MCF 10A (cell line): Measurements from ENCODE around the gene CNTNAP2. TPM values are rescaled to one million over a fixed set of nuclear protein-coding genes. Genes with fewer than 3 reads are reported as not detected.

Source experiments
- BruUV-seq: library from RNA; stranded (reverse); fragments of 400-500 nt; replicated peaks from 2 replicates; lab custom pipeline; 2021; lab: Mats Ljungman, UMichigan
- CTCF ChIA-PET: fragments of 300-600 bp; sonication (Branson Sonifier 250); formaldehyde crosslinking; extraction: SDS; loops from one replicate; lab custom pipeline; 2021; ENCODE audit warnings: antibody characterized with exemption, inconsistent platforms; lab: Yijun Ruan, JAX
- POLR2A ChIA-PET: fragments of 300-600, 350-650 bp; sonication (Branson Sonifier 250); formaldehyde crosslinking; extraction: SDS; loops from one replicate; lab custom pipeline; 2020; ENCODE audit warnings: antibody characterized with exemption, inconsistent platforms; lab: Yijun Ruan, JAX
- DNase-seq: peaks from one replicate; pipeline ENCODE4 v3.0.0-alpha.2; 2018; ENCODE audit not compliant: unreplicated experiment
- H3K27ac Mint-ChIP-seq: one replicate; pipeline ENCODE4 v1.8.0; 2022; ENCODE audit warnings: mild to moderate bottlenecking, low read depth, mixed read lengths; ENCODE audit not compliant: unreplicated experiment
- H3K27me3 Mint-ChIP-seq: one replicate; pipeline ENCODE4 v1.8.0; 2022; ENCODE audit warnings: mixed read lengths; ENCODE audit not compliant: insufficient read depth, unreplicated experiment
- H3K36me3 Mint-ChIP-seq: one replicate; pipeline ENCODE4 v1.8.0; 2022; ENCODE audit warnings: mild to moderate bottlenecking, moderate library complexity, mixed read lengths; ENCODE audit not compliant: insufficient read depth, unreplicated experiment
- H3K4me1 Mint-ChIP-seq: one replicate; pipeline ENCODE4 v1.8.0; 2022; ENCODE audit warnings: mixed read lengths; ENCODE audit not compliant: insufficient read depth, unreplicated experiment
- H3K4me3 Mint-ChIP-seq: one replicate; pipeline ENCODE4 v1.8.0; 2022; ENCODE audit warnings: mild to moderate bottlenecking, moderate library complexity, mixed read lengths; ENCODE audit not compliant: unreplicated experiment
- H3K9me3 Mint-ChIP-seq: one replicate; pipeline ENCODE4 v1.8.0; 2022; ENCODE audit warnings: mixed read lengths; ENCODE audit not compliant: unreplicated experiment
- intact Hi-C: fragments of 100-400 bp; cut with micrococcal nuclease; formaldehyde crosslinking; loops from 2 replicates; pipeline ENCODE4 v1.14.1; 2022
- total RNA-seq: library from RNA; stranded (reverse); gene quantifications from 2 replicates; pipeline ENCODE4 v1.2.3, GENCODE V29; 2022
- TF ChIP-seq, protein P1 (sequence below): fragments of 200-600 bp; IDR thresholded peaks from one replicate; pipeline ENCODE4 v1.8.0; 2022; ENCODE audit warnings: antibody characterized with exemption, mild to moderate bottlenecking; ENCODE audit not compliant: unreplicated experiment

Gene CNTNAP2
- total RNA-seq, 1 experiment from 2014 or later = 1.1 TPM

DNA sequence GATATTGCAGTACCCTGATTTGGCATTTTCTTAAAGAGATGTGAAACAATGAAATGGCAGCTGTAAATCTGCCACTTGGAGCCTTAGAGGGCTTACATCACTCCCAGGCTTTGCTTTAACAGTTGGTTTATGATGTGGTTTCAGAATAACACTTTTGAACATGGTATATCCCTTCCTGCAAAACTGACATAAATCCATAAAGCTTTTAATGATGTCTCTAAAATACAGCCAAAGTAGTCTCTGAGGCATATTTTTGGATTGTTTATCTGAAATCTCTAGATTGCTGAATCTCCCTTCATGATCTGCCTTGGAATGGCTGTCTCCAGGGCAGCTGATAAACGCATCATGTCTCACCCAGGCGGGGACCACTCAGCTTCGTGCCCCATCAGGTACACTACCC is 2096.1 kb downstream of the CNTNAP2 start:
- no peak overlapping the region for H3K4me3 Mint-ChIP-seq
- no peaks in the 10 kb centered on the region for H3K4me1 Mint-ChIP-seq
- peaks cover 85% of the 10 kb centered on the region for H3K27me3 Mint-ChIP-seq
- BruUV-seq = no TSS peak
- DNase-seq = no peak
- CTCF ChIA-PET = interaction anchor here (0.5 to 1.4 kb wide), 2 partner anchors 30 to 66 kb away, joined by 3 to 4 read pairs; no protein-coding TSS in a partner anchor
- H3K27ac Mint-ChIP-seq = no peak overlapping the region
- H3K36me3 Mint-ChIP-seq = no peaks in the 10 kb centered on the region
- POLR2A ChIA-PET = no interaction called here
- intact Hi-C loops = no loop called here
- H3K9me3 Mint-ChIP-seq = no peaks in the 10 kb centered on the region
- TF ChIP-seq, protein P1, sequence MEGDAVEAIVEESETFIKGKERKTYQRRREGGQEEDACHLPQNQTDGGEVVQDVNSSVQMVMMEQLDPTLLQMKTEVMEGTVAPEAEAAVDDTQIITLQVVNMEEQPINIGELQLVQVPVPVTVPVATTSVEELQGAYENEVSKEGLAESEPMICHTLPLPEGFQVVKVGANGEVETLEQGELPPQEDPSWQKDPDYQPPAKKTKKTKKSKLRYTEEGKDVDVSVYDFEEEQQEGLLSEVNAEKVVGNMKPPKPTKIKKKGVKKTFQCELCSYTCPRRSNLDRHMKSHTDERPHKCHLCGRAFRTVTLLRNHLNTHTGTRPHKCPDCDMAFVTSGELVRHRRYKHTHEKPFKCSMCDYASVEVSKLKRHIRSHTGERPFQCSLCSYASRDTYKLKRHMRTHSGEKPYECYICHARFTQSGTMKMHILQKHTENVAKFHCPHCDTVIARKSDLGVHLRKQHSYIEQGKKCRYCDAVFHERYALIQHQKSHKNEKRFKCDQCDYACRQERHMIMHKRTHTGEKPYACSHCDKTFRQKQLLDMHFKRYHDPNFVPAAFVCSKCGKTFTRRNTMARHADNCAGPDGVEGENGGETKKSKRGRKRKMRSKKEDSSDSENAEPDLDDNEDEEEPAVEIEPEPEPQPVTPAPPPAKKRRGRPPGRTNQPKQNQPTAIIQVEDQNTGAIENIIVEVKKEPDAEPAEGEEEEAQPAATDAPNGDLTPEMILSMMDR = no peak

DNA sequence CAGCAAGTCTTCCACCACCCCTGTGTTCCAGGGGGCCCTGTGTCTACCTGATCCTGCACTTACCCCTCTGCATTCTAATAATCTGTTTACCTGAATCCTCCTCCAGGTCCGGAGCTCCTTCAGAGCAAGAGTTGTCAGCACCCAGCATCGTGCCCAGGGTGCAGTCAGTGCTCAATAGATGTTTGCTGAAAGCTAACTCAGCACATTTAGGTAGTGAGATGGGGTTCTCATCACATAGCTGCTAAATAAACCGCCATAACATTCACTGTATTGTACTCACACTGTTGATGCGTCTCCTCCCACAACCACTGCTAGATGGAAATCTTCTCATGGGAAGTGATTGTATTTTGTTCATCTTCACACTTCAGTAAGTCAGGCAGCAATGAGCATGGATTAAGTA is 2097.5 kb downstream of the CNTNAP2 start:
- H3K4me1 Mint-ChIP-seq = no peaks in the 10 kb centered on the region
- no peaks in the 10 kb centered on the region for H3K9me3 Mint-ChIP-seq
- BruUV-seq = no TSS peak
- peaks cover 72% of the 10 kb centered on the region for H3K27me3 Mint-ChIP-seq
- CTCF ChIA-PET = no interaction called here
- no peak overlapping the region for H3K4me3 Mint-ChIP-seq
- H3K36me3 Mint-ChIP-seq = no peaks in the 10 kb centered on the region
- TF ChIP-seq, protein P1 = no peak
- no peak overlapping the region for H3K27ac Mint-ChIP-seq
- intact Hi-C loops = no loop called here
- POLR2A ChIA-PET = no interaction called here
- no peak for DNase-seq

DNA sequence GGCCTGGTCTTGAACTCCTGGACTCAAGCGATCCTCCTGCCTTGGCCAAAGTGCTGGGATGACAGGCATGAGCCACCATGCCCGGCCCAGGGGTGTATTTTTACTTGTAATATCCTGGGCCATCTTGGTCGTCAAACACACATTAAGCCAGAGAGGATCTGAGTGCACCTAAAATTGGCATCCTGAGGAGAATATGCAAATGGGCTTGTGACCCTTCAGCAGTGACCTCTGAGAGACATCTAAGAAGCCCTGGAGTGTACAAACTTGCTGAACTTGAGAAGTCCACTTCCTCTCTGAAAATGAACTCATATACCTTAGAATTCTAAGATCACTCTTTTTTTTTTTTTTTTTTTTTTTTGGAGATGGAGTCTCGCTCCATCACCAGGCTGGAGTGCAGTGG is 2102.0 kb downstream of the CNTNAP2 start:
- H3K4me1 Mint-ChIP-seq = no peaks in the 10 kb centered on the region
- ChIA-PET POLR2A (no interaction called here), CTCF (interaction anchor here (0.6 kb wide), 1 partner anchor 233 kb away, joined by 4 read pairs; no protein-coding TSS in a partner anchor)
- H3K27me3 Mint-ChIP-seq = peaks cover 51% of the 10 kb centered on the region
- no peaks in the 10 kb centered on the region for H3K9me3 Mint-ChIP-seq
- H3K27ac Mint-ChIP-seq = no peak overlapping the region
- intact Hi-C loops = no loop called here
- no TSS peak for BruUV-seq
- no peak overlapping the region for H3K4me3 Mint-ChIP-seq
- no peak for DNase-seq
- TF ChIP-seq, protein P1 = no peak
- H3K36me3 Mint-ChIP-seq = no peaks in the 10 kb centered on the region

DNA sequence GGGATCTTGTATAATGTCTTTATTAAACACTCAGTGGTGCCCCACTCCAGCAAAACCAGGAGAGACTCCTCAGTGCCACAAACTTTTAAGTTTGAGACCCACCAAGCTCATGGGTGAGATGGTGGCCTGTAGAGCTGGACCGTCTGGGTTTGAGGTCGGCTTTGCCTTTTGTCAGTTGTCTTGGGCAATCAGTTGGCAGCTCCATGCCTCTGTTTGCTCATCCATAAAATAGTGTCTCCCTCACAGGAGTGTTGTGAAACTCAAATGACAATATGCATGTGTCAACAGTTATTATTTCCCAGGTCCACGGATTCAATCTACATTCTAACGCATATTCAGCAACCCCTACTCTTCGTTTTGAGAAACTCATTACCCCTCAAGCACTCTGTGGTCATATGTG is 2106.1 kb downstream of the CNTNAP2 start:
- Mint-ChIP-seq H3K4me3 (no peak overlapping the region), H3K27ac (no peak overlapping the region), H3K4me1 (no peaks in the 10 kb centered on the region), H3K9me3 (peaks cover 6% of the 10 kb centered on the region), H3K27me3 (peaks cover 62% of the 10 kb centered on the region), H3K36me3 (no peaks in the 10 kb centered on the region)
- no TSS peak for BruUV-seq
- POLR2A ChIA-PET = no interaction called here
- TF ChIP-seq, protein P1 = no peak
- intact Hi-C loops = no loop called here
- CTCF ChIA-PET = interaction anchor here (0.5 to 1.0 kb wide), 2 partner anchors 20 to 82 kb away, joined by 3 to 4 read pairs; no protein-coding TSS in a partner anchor
- DNase-seq = no peak
